HG02763 (cell line): Measurements from ENCODE around the gene RDX.
"Not testable (repeated sequence)": the region's sequence is repeated elsewhere in the genome, so short reads cannot be mapped to it uniquely, and the experiment has no call there.

Experiments
- ATAC-seq: cut with Tn5 transposase; IDR thresholded peaks from one replicate; pipeline ENCODE4 v1.9.1; 2021; ENCODE audit warnings: mild to moderate bottlenecking, moderate library complexity; ENCODE audit not compliant: unreplicated experiment

The RDX gene

GRCh38 chr11:110208678-110209312 is 87.6 kb downstream of the RDX start:
- ATAC-seq = not testable (repeated sequence)

GRCh38 chr11:110207123-110207522 is 89.3 kb downstream of the RDX start:
- ATAC-seq = no peak

- ATAC-seq = no peak
Observed at GRCh38 chr11:110200836-110201235, 95.6 kb downstream of the RDX start.

GRCh38 chr11:110200241-110200640 is 96.2 kb downstream of the RDX start:
- no peak for ATAC-seq

GRCh38 chr11:110199184-110199981 is 97.0 kb downstream of the RDX start:
- no peak for ATAC-seq

- ATAC-seq = no peak
Observed at GRCh38 chr11:110198031-110198729, 98.2 kb downstream of the RDX start.

GRCh38 chr11:110196884-110197420 is 99.5 kb downstream of the RDX start:
- no peak for ATAC-seq

- no peak for ATAC-seq
Observed at GRCh38 chr11:110196241-110196754, 100.1 kb downstream of the RDX start.

- ATAC-seq = not testable (repeated sequence)
Observed at GRCh38 chr11:110194211-110194766, 102.1 kb downstream of the RDX start.

GRCh38 chr11:110192604-110193282 is 103.7 kb downstream of the RDX start:
- not testable (repeated sequence) for ATAC-seq

GRCh38 chr11:110190885-110191284 is 105.5 kb downstream of the RDX start:
- ATAC-seq = no peak

GRCh38 chr11:110187731-110188130 is 108.7 kb downstream of the RDX start:
- ATAC-seq = no peak

- no peak for ATAC-seq
Observed at GRCh38 chr11:110186867-110187266, 109.5 kb downstream of the RDX start.

- no peak for ATAC-seq
Observed at GRCh38 chr11:110186456-110186855, 110.0 kb downstream of the RDX start.

- ATAC-seq = no peak
Observed at GRCh38 chr11:110185599-110185998, 110.8 kb downstream of the RDX start.

GRCh38 chr11:110185121-110185591 is 111.3 kb downstream of the RDX start:
- no peak for ATAC-seq

- ATAC-seq = no peak
Observed at GRCh38 chr11:110184456-110184855, 112.0 kb downstream of the RDX start.

GRCh38 chr11:110182886-110183285 is 113.5 kb downstream of the RDX start:
- ATAC-seq = no peak

GRCh38 chr11:110179064-110179463 is 117.3 kb downstream of the RDX start:
- no peak for ATAC-seq

- ATAC-seq = no peak
Observed at GRCh38 chr11:110177086-110177456, 119.3 kb downstream of the RDX start.
